Measurements from ENCODE around the gene KLHDC4. TPM values are rescaled to one million over a fixed set of nuclear protein-coding genes. Genes with fewer than 3 reads are reported as not detected.

KLHDC4 gene
- total RNA-seq, 1 experiment from 2014 or later: 50.7 TPM

DNA sequence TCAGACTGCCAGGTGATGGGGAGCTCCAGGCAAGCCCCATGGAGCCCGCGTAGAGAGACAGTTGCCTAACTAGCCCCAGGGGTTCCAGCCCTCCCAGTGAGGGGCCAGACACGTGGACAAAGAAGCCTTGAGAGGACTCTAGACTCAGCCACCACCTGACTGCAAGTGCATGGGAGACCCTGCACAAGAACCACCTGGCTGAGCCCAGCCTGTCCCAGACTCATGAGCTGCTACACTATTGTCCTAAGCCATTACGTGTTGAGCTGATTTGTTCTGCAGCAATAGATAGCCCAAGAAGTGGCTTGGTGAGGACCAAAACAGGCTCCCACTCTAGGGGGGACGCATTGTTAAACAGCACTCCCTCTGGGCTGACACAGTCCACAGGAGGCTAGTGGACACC lies 37.6 kb upstream of the KLHDC4 start:
- POLR2A ChIA-PET: no interaction called here
- intact Hi-C loops (cut with micrococcal nuclease; ENCODE audit: unreplicated experiment): no loop called here
- CTCF ChIA-PET: interaction anchor here (0.5 kb wide), 1 partner anchor 108 kb away, joined by 4 read pairs; no protein-coding TSS in a partner anchor
- H3K4me3 ChIP-seq (ENCODE audit: low read depth in 2 of 2, low read length in 2 of 2): no peak overlapping the region
- H3K4me1 ChIP-seq (ENCODE audit: control insufficient read depth, insufficient read depth, low read length): peaks cover 13% of the 10 kb centered on the region
- TF ChIP-seq, protein P1, sequence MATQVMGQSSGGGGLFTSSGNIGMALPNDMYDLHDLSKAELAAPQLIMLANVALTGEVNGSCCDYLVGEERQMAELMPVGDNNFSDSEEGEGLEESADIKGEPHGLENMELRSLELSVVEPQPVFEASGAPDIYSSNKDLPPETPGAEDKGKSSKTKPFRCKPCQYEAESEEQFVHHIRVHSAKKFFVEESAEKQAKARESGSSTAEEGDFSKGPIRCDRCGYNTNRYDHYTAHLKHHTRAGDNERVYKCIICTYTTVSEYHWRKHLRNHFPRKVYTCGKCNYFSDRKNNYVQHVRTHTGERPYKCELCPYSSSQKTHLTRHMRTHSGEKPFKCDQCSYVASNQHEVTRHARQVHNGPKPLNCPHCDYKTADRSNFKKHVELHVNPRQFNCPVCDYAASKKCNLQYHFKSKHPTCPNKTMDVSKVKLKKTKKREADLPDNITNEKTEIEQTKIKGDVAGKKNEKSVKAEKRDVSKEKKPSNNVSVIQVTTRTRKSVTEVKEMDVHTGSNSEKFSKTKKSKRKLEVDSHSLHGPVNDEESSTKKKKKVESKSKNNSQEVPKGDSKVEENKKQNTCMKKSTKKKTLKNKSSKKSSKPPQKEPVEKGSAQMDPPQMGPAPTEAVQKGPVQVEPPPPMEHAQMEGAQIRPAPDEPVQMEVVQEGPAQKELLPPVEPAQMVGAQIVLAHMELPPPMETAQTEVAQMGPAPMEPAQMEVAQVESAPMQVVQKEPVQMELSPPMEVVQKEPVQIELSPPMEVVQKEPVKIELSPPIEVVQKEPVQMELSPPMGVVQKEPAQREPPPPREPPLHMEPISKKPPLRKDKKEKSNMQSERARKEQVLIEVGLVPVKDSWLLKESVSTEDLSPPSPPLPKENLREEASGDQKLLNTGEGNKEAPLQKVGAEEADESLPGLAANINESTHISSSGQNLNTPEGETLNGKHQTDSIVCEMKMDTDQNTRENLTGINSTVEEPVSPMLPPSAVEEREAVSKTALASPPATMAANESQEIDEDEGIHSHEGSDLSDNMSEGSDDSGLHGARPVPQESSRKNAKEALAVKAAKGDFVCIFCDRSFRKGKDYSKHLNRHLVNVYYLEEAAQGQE (IDR thresholded peaks at IDR 0.05; ENCODE audit: insufficient read depth in 1 of 2, low read depth in 2 of 2, low read length in 1 of 2): no peak
- TF ChIP-seq CTCF (IDR thresholded peaks at IDR 0.05) (no peak), TCF7L2 (IDR thresholded peaks at IDR 0.05; ENCODE audit: low read depth, low read length) (no peak), POLR2AphosphoS5 (IDR thresholded peaks at IDR 0.05; ENCODE audit: low read depth, low read length) (no peak), SIN3A (IDR thresholded peaks at IDR 0.05; ENCODE audit: borderline replicate concordance, insufficient read depth, low read depth, low read length) (no peak)
- no peaks in the 10 kb centered on the region for H3K36me3 ChIP-seq (ENCODE audit: control insufficient read depth, insufficient read depth, low read length)
- no peaks in the 10 kb centered on the region for H3K27me3 ChIP-seq (ENCODE audit: control insufficient read depth, insufficient read depth, low read length)
- BruUV-seq (replicated peaks): no TSS peak
- no peaks in the 10 kb centered on the region for H3K9me3 ChIP-seq (ENCODE audit: control insufficient read depth, insufficient read depth, low read depth, low read length)
- DNase-seq (ENCODE audit: low read depth, low spot score): no peak
- no peak overlapping the region for H3K27ac ChIP-seq (ENCODE audit: low read length)
- ATAC-seq: no peak
- in situ Hi-C loops (cut with HindIII; ENCODE audit: low pct_unique_long_range_greater_than_20kb, low sequenced_read_pairs): no loop called here

DNA sequence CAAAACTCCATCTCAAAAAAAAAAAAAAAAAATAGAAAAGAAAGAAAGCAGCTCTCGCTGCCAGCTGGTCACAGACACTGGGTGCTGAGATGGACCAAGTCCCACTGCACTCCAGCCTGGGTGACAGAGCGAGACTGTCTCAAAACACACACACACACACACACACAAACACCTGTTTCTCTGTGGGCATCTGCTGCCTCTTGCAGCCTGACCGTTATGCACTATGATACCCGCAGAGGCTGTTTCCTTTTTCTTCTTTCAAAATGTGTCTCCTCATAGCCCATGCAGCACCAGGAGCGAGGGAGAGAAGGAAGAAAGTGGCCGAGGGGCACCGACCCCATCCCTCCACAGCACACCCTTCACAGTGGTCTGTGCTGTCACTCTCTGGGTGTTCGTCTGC lies 36.9 kb upstream of the KLHDC4 start:
- peaks cover 13% of the 10 kb centered on the region for H3K4me1 ChIP-seq (ENCODE audit: control insufficient read depth, insufficient read depth, low read length)
- H3K27ac ChIP-seq (ENCODE audit: low read length): no peak overlapping the region
- no peak for DNase-seq (ENCODE audit: low read depth, low spot score)
- no peaks in the 10 kb centered on the region for H3K9me3 ChIP-seq (ENCODE audit: control insufficient read depth, insufficient read depth, low read depth, low read length)
- CTCF ChIA-PET: no interaction called here
- H3K36me3 ChIP-seq (ENCODE audit: control insufficient read depth, insufficient read depth, low read length): no peaks in the 10 kb centered on the region
- no peak overlapping the region for H3K4me3 ChIP-seq (ENCODE audit: low read depth in 2 of 2, low read length in 2 of 2)
- H3K27me3 ChIP-seq (ENCODE audit: control insufficient read depth, insufficient read depth, low read length): no peaks in the 10 kb centered on the region
- intact Hi-C loops (cut with micrococcal nuclease; ENCODE audit: unreplicated experiment) (no loop called here), in situ Hi-C loops (cut with HindIII; ENCODE audit: low pct_unique_long_range_greater_than_20kb, low sequenced_read_pairs) (no loop called here)
- POLR2A ChIA-PET: interaction anchor here (0.6 kb wide), 1 partner anchor 12 kb away, joined by 5 read pairs; no protein-coding TSS in a partner anchor
- no peak for ATAC-seq
- no peak for TF ChIP-seq POLR2AphosphoS5 (IDR thresholded peaks at IDR 0.05; ENCODE audit: low read depth, low read length)
- BruUV-seq (replicated peaks): no TSS peak

GRCh38 chr16:87801679-87802259 lies 36.0 kb upstream of the KLHDC4 start:
- ChIA-PET CTCF (no interaction called here), POLR2A (no interaction called here)
- H3K36me3 ChIP-seq (ENCODE audit: control insufficient read depth, insufficient read depth, low read length): no peaks in the 10 kb centered on the region
- H3K27me3 ChIP-seq (ENCODE audit: control insufficient read depth, insufficient read depth, low read length): no peaks in the 10 kb centered on the region
- H3K4me1 ChIP-seq (ENCODE audit: control insufficient read depth, insufficient read depth, low read length): peaks cover 6% of the 10 kb centered on the region
- TF ChIP-seq CTCF (IDR thresholded peaks at IDR 0.05) (no peak), SIN3A (IDR thresholded peaks at IDR 0.05; ENCODE audit: borderline replicate concordance, insufficient read depth, low read depth, low read length) (no peak), POLR2AphosphoS5 (IDR thresholded peaks at IDR 0.05; ENCODE audit: low read depth, low read length) (no peak)
- TF ChIP-seq, protein P1 (IDR thresholded peaks at IDR 0.05; ENCODE audit: insufficient read depth in 1 of 2, low read depth in 2 of 2, low read length in 1 of 2): no peak
- ATAC-seq: no peak
- intact Hi-C loops (cut with micrococcal nuclease; ENCODE audit: unreplicated experiment) (no loop called here), in situ Hi-C loops (cut with HindIII; ENCODE audit: low pct_unique_long_range_greater_than_20kb, low sequenced_read_pairs) (no loop called here)
- BruUV-seq (replicated peaks): no TSS peak
- no peaks in the 10 kb centered on the region for H3K9me3 ChIP-seq (ENCODE audit: control insufficient read depth, insufficient read depth, low read depth, low read length)
- H3K27ac ChIP-seq (ENCODE audit: low read length): no peak overlapping the region
- H3K4me3 ChIP-seq (ENCODE audit: low read depth in 2 of 2, low read length in 2 of 2): no peak overlapping the region
- DNase-seq (ENCODE audit: low read depth, low spot score): no peak
